Motor neuron (in vitro differentiated cells): ENCODE results near the gene CC2D1A. TPM values are rescaled to one million over a fixed set of nuclear protein-coding genes. Genes with fewer than 3 reads are reported as not detected.
"Not testable (repeated sequence)": the region's sequence is repeated elsewhere in the genome, so short reads cannot be mapped to it uniquely, and the experiment has no call there.

Experiments
- ATAC-seq, 8 experiments: fragments of 200-7000 bp; cut with Tn5 transposase; replicated peaks in 6 of 8; 2 replicates each; pipeline ENCODE4 v1.8.0; 2021; ENCODE audit warnings: mild to moderate bottlenecking in 8 of 8, moderate library complexity in 8 of 8
- H3K27ac ChIP-seq, 2 donors: fragments of 250-450 bp; sonication (Bioruptor Pico); 2 replicates each; pipeline ENCODE4 v1.9.0; 2021; ENCODE audit warnings: antibody characterized with exemption in 2 of 2, mild to moderate bottlenecking in 2 of 2, moderate library complexity in 1 of 2
- H3K4me1 ChIP-seq, 2 donors: fragments of 250-450 bp; sonication (Bioruptor Pico); replicated peaks in 1 of 2; 2 replicates each; pipeline ENCODE4 v1.6.1; 2021; ENCODE audit warnings: antibody characterized with exemption in 2 of 2, mild to moderate bottlenecking in 2 of 2, moderate library complexity in 1 of 2
- H3K4me3 ChIP-seq, 5 donors: fragments of 250-450 bp; sonication (Bioruptor Pico); 2 replicates each; pipeline ENCODE4 v1.9.0; 2021; ENCODE audit warnings: antibody characterized with exemption in 5 of 5, mild to moderate bottlenecking in 5 of 5, moderate library complexity in 4 of 5
- WGBS, 10 experiments: fragments of 450-650 bp; shearing (Covaris generic); methylation state at CpG; one replicate each; pipeline ENCODE4 v1.0.0; 2022; 5-methylcytosine and 5-hydroxymethylcytosine counted together
- in situ Hi-C, 9 experiments: fragments of 400-800 bp; cut with MboI; loops; one replicate each; pipeline ENCODE4 v1.15.0; 2021; ENCODE audit warnings: low sequenced_read_pairs in 9 of 9, low pct_unique_long_range_greater_than_20kb in 2 of 9; ENCODE audit not compliant: unreplicated experiment in 9 of 9
- total RNA-seq, 8 experiments: library from RNA; unstranded; fragments of 300-600 nt; gene quantifications; 2 replicates each; pipeline versions ENCODE4 v1.2.3 to v1.2.4, GENCODE V29; 2022

Gene CC2D1A
- total RNA-seq, 8 experiments from 2014 or later = 7.6 to 32.5 (median 10.1) TPM

GRCh38 chr19:13917888-13918406 is 11.9 kb downstream of the CC2D1A start:
- WGBS, 10 experiments = 89 to 95% (median 91%) methylated on average over 6 to 9 of the region's 14 CpGs; no CpG with 5 or more reads in 7 of the 10 experiments
- no peak overlapping the region for H3K27ac ChIP-seq
- ATAC-seq = no peak
- H3K4me3 ChIP-seq = no peak overlapping the region
- in situ Hi-C loops = no loop called here
- no peaks in the 10 kb centered on the region for H3K4me1 ChIP-seq

- Histone ChIP-seq H3K4me3 (no peak overlapping the region), H3K4me1 (no peaks in the 10 kb centered on the region), H3K27ac (no peak overlapping the region)
- WGBS, 10 experiments = 100% methylated on average over 3 of the region's 34 CpGs; no CpG with 5 or more reads in 9 of the 10 experiments
- ATAC-seq = peak in 2 of 8 experiments; percentile 7 to 8
- in situ Hi-C loops = no loop called here
These were observed 12.9 kb downstream of the CC2D1A start for GRCh38 chr19:13918726-13919411.

DNA sequence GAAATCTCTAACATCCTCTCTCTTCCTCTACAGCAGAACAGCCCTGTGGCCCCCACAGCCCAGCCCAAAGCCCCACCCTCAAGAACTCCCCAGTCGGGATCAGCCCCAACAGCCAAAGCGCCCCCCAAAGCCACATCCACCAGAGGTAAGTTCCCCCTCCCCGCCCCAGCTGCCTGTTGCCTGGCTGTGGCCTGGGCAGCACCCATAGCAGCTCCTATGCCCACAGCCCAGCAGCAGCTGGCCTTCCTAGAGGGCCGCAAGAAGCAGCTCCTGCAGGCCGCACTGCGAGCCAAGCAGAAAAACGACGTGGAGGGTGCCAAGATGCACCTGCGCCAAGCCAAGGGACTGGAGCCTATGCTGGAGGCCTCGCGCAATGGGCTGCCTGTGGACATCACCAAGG is 14.5 kb downstream of the CC2D1A start:
- in situ Hi-C loops = no loop called here
- ATAC-seq = no peak
- Histone ChIP-seq H3K27ac (no peak overlapping the region), H3K4me1 (no peaks in the 10 kb centered on the region), H3K4me3 (no peak overlapping the region)
- 100% methylated on average over 1 to 4 of the region's 11 CpGs; no CpG with 5 or more reads in 6 of the 10 experiments for WGBS, 10 experiments

GRCh38 chr19:13920940-13921747 is 15.1 kb downstream of the CC2D1A start:
- 40 to 100% (median 85%) methylated on average over 1 to 2 of the region's 2 CpGs; no CpG with 5 or more reads in 4 of the 10 experiments for WGBS, 10 experiments
- ATAC-seq = peak; percentile 38 to 94 (median 66)
- Histone ChIP-seq H3K4me3 (no peak overlapping the region), H3K27ac (no peak overlapping the region), H3K4me1 (no peaks in the 10 kb centered on the region)
- in situ Hi-C loops = no loop called here

DNA sequence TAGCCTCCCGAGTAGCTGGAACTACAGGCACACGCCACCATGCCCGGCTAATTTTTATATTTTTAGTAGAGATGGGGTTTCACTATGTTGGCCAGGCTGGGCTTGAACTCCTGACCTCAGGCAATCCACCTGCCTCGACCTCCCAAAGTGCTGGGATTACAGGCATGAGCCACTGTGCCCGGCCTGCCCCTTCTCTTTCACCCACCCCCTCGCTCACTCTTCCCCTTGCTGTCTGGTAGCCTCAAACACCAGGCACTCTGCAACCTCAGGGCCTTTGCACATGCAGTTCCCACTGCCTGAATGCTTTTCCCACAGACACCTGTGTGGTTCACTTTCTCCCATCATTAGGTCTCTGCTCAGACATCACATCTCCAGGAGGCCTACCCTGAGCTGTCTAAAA is 16.1 kb downstream of the CC2D1A start:
- WGBS, 10 experiments = 75 to 100% (median 96%) methylated on average over 1 to 4 of the region's 6 CpGs; no CpG with 5 or more reads in 4 of the 10 experiments
- in situ Hi-C loops, ATAC-seq, H3K27ac ChIP-seq, H3K4me1 ChIP-seq, H3K4me3 ChIP-seq: not testable (repeated sequence)

DNA sequence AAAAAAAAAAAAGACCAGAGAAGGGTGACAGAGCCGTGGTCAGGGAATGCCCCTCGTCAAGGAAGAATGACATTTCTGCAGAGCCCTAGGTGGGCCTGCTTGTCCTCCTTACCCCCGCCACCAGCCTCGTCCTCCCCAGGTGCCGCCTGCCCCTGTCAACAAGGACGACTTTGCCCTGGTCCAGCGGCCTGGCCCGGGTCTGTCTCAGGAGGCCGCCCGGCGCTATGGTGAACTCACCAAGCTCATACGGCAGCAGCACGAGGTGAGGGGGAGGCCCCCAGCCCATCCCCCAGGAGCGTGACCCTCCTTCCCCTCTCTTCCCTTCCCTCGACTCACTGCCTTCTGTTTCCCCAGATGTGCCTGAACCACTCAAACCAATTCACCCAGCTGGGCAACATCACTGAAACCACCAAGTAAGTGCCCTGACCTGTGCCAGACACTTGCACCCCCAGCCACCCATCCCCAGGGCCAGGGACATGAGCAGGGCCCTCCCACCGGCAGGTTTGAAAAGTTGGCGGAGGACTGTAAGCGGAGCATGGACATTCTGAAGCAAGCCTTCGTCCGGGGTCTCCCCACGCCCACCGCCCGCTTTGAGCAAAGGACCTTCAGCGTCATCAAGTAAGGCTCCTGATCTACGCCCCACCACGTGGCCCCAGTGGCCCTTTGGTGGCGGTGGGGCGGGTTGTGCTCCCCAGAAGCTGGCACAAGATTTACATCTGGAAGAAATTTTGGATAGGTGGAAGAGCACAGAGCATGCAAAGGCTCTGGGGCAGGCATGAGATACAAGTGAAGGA is 17.4 kb downstream of the CC2D1A start:
- Histone ChIP-seq H3K4me3 (no peak overlapping the region), H3K4me1 (no peaks in the 10 kb centered on the region), H3K27ac (no peak overlapping the region)
- ATAC-seq = no peak
- in situ Hi-C loops = no loop called here
- WGBS, 10 experiments = 90 to 97% (median 93%) methylated on average over 2 to 7 of the region's 28 CpGs; no CpG with 5 or more reads in 7 of the 10 experiments

GRCh38 chr19:13926010-13926409 is 20.0 kb downstream of the CC2D1A start:
- Histone ChIP-seq H3K4me3 (no peak overlapping the region), H3K27ac (no peak overlapping the region), H3K4me1 (no peaks in the 10 kb centered on the region)
- no peak for ATAC-seq
- 92% methylated on average over 2 of the region's 4 CpGs; no CpG with 5 or more reads in 9 of the 10 experiments for WGBS, 10 experiments
- in situ Hi-C loops = no loop called here

DNA sequence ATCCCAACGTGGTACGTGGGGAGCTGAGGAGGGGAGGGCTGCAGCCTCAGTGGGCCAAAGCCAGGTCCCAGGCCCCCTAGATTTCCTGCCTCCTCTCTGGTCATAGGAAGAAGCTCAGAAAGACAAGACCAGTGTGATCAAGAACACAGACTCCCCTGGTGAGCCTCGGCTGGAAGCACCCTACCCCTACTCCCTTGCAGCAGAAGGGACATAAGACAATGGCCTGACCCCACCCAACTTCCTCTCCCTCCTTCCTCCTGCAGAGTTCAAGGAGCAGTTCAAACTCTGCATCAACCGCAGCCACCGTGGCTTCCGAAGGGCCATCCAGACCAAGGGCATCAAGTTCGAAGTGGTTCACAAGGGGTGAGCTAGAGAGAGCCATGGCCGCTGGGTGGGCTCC is 20.7 kb downstream of the CC2D1A start:
- Histone ChIP-seq H3K4me1 (no peaks in the 10 kb centered on the region), H3K27ac (no peak overlapping the region), H3K4me3 (no peak overlapping the region)
- no peak for ATAC-seq
- WGBS, 10 experiments = 60 to 100% (median 100%) methylated on average over 1 to 5 of the region's 8 CpGs; no CpG with 5 or more reads in 3 of the 10 experiments
- in situ Hi-C loops = no loop called here

DNA sequence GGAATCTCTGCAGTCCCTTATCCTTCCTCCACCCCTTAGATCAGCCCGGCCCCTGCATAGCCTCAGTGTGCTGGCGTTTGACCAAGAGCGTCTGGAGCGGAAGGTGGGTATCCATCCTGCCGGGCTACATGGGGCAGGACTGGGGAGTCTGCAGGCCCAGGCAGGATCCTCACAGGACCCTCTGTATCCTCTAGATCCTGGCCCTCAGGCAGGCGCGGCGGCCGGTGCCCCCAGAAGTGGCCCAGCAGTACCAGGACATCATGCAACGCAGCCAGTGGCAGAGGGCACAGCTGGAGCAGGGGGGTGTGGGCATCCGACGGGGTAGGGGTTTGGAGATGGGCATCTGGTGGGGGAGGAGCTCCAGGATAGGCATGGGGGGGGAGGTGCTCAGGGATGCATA is 23.3 kb downstream of the CC2D1A start:
- Histone ChIP-seq H3K27ac (no peak overlapping the region), H3K4me1 (no peaks in the 10 kb centered on the region), H3K4me3 (no peak overlapping the region)
- WGBS, 10 experiments = 90 to 100% (median 90%) methylated on average over 1 to 2 of the region's 12 CpGs; no CpG with 5 or more reads in 7 of the 10 experiments
- no peak for ATAC-seq
- in situ Hi-C loops = no loop called here

- no CpG with 5 or more reads among the region's 17 CpGs for WGBS, 10 experiments
- H3K4me3 ChIP-seq = no peak overlapping the region
- ATAC-seq = peak in 3 of 8 experiments; percentile 11 to 20 (median 11)
- no peaks in the 10 kb centered on the region for H3K4me1 ChIP-seq
- in situ Hi-C loops = no loop called here
- H3K27ac ChIP-seq = no peak overlapping the region
These were observed 24.0 kb downstream of the CC2D1A start for GRCh38 chr19:13929956-13930355.

- H3K4me1 ChIP-seq = no peaks in the 10 kb centered on the region
- WGBS, 10 experiments = 90% methylated on average over 2 of the region's 17 CpGs; no CpG with 5 or more reads in 9 of the 10 experiments
- H3K27ac ChIP-seq = no peak overlapping the region
- peak in 2 of 8 experiments; percentile 7 to 10 for ATAC-seq
- in situ Hi-C loops = no loop called here
- no peak overlapping the region for H3K4me3 ChIP-seq
These were observed 24.4 kb downstream of the CC2D1A start for GRCh38 chr19:13930402-13930801.

DNA sequence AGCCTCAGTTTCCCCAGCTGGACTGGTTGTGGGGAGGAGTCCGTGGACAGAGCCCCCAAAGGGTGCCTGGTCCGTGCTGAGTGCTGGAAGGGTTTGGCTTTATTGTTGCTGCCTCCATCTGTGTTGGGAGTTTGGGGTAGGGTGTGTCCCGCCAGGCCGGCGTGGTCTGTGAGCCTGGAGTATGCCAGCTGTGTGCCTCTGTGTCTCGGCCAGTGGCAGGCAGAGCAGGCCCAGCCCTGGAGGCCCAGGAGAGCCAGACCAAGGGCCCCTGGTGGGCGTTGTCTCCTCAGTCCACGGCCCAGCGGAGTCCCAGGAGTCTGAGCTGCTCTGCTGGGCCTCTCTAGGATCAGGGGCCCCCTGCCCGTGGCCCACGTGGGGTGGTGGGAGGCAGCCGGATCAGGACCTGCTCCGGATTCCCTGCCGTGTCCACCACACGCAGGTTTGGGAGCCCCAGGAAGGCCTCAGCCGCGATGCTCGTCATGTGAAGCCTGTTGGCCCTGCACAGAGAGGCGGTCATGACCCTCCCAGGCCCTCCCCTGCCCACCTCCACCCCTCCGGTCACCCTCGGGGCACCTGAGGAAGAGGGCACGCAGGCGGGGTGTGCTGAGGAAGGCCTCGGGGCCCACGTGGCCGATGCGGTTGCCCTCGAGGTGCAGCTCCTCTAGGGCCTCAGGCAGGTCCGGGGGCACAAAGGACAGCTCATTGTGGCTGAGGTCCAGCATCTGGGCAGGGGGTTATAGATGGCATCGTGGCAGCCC is 25.6 kb downstream of the CC2D1A start:
- 15 to 100% (median 70%) methylated on average over 1 to 4 of the region's 30 CpGs; no CpG with 5 or more reads in 6 of the 10 experiments for WGBS, 10 experiments
- Histone ChIP-seq H3K27ac (no peak overlapping the region), H3K4me1 (peaks cover 8 to 10% of the 10 kb centered on the region in 2 donors), H3K4me3 (no peak overlapping the region)
- in situ Hi-C loops = no loop called here
- ATAC-seq = peak in 3 of 8 experiments; percentile 62 to 84 (median 80)
